ENCODE results near the gene DNAH10. TPM values are rescaled to one million over a fixed set of nuclear protein-coding genes. Genes with fewer than 3 reads are reported as not detected.

DNAH10 gene
- total RNA-seq, 6 experiments from 2014 or later, result 0.19 to 1.1 (median 0.64) TPM

DNA sequence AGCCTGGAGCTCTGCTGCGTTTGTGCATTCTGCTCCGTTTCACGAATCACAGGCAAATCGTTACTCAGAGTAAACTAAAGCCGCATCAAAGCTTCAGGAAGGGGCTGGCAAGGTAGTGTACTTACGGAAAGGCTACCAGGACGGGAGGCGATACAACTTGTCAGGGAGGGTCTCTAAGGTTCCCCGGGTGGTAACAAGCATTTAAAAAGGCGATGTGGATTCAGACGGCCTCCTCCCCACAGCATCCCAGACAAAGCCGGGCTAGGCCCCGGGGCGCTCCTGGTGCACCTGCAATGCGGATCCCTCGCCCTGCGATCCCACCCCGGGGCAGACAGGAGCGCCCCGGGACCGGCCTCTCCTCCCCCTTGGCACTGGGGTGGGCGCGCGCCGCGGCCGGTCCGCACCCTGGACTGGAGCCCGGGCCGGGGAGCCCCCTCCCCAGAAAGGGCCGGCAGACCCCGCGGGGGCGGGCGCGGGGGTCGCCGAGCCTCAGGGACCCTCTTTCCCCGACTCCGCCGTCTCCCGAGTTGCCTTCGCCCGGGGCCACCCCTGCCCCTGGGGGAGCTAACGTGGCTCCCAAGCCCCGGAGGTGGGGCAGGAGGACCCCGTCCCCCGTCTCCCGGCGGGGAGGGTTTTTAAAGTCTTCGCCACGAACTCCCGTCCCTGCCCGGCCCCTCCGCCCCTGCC is 209.8 kb downstream of the DNAH10 start:
- TF ChIP-seq, protein P1, sequence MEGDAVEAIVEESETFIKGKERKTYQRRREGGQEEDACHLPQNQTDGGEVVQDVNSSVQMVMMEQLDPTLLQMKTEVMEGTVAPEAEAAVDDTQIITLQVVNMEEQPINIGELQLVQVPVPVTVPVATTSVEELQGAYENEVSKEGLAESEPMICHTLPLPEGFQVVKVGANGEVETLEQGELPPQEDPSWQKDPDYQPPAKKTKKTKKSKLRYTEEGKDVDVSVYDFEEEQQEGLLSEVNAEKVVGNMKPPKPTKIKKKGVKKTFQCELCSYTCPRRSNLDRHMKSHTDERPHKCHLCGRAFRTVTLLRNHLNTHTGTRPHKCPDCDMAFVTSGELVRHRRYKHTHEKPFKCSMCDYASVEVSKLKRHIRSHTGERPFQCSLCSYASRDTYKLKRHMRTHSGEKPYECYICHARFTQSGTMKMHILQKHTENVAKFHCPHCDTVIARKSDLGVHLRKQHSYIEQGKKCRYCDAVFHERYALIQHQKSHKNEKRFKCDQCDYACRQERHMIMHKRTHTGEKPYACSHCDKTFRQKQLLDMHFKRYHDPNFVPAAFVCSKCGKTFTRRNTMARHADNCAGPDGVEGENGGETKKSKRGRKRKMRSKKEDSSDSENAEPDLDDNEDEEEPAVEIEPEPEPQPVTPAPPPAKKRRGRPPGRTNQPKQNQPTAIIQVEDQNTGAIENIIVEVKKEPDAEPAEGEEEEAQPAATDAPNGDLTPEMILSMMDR (IDR thresholded peaks at IDR 0.05), result no peak
- H3K4me3 Mint-ChIP-seq, result peak overlapping the region; percentile 99
- peak; percentile 38 for DNase-seq
- peaks cover 23% of the 10 kb centered on the region for H3K36me3 Mint-ChIP-seq (ENCODE audit: low read depth)
- no peaks in the 10 kb centered on the region for H3K27me3 Mint-ChIP-seq (ENCODE audit: insufficient read depth)
- no peaks in the 10 kb centered on the region for H3K9me3 Mint-ChIP-seq
- H3K4me1 Mint-ChIP-seq (ENCODE audit: low read depth), result peaks cover 63% of the 10 kb centered on the region
- peak overlapping the region; percentile 90 for H3K27ac Mint-ChIP-seq

DNA sequence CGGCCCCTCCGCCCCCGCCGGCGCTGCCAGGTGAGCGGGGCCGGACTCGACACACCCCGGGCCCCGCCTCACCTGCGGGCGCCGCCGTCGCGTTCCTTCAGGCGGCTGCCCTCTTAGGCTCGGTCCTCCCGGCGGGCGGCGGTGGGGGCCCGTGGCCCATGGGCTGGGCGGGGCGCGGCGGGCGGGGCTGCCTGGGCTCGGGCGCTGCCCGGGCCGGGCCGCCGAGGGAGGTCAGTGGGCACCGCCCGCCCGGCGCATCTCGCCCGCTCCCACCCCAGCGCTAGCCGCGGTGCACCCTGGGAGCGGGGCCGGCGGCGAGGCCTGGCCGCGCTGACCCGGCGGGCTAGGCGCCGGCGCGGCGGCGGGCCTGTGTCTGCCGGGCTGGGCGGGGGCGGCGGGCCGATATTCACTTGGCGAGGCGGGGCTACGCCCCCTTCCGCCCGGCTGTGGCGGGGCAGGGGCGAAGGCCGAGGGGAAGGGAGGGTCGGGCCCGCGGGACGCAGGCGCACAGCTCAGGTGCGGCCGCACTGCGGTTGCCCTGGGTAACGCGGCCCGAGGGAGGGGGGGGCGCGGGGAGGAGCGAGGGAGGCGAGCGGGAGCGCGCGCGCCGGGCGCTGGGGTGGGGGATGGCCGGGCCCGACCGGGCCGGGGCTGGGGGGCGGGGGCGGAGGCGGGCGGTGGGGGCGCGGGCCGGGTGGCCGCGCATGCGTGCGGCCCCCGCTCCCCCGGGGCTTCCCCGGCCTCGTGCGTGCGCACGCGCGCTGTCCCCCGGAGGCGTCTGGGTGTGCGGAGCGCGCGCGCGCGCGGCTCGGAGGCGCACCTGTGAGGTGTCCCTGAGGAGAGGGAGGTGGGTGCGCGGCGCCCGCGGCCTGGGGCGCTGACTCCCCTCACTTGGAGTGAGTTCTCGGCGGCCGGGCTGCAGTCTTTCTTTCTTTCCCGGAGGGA is 210.6 kb downstream of the DNAH10 start, which contains the start of the genes CCDC92 and ZNF664:
Gene CCDC92 (minus strand): TSS at position 375 of the 945 bp plus-strand sequence. CDS start 28,526 bp downstream, outside the sequence.
Gene ZNF664 (plus strand): TSS at position 759 of the 945 bp plus-strand sequence. CDS start 38,930 bp downstream, outside the sequence.
- TF ChIP-seq, protein P1 (IDR thresholded peaks at IDR 0.05), result peak; percentile 18; the same call in 1 of the 2 replicates
- Mint-ChIP-seq H3K36me3 (ENCODE audit: low read depth) (peaks cover 22% of the 10 kb centered on the region), H3K27me3 (ENCODE audit: insufficient read depth) (no peaks in the 10 kb centered on the region), H3K4me1 (ENCODE audit: low read depth) (peaks cover 55% of the 10 kb centered on the region), H3K4me3 (peak within 1 kb of the TSS; percentile 99), H3K27ac (peak within 1 kb of the TSS; percentile 90), H3K9me3 (no peaks in the 10 kb centered on the region)
- DNase-seq, result peak; percentile 84

DNA sequence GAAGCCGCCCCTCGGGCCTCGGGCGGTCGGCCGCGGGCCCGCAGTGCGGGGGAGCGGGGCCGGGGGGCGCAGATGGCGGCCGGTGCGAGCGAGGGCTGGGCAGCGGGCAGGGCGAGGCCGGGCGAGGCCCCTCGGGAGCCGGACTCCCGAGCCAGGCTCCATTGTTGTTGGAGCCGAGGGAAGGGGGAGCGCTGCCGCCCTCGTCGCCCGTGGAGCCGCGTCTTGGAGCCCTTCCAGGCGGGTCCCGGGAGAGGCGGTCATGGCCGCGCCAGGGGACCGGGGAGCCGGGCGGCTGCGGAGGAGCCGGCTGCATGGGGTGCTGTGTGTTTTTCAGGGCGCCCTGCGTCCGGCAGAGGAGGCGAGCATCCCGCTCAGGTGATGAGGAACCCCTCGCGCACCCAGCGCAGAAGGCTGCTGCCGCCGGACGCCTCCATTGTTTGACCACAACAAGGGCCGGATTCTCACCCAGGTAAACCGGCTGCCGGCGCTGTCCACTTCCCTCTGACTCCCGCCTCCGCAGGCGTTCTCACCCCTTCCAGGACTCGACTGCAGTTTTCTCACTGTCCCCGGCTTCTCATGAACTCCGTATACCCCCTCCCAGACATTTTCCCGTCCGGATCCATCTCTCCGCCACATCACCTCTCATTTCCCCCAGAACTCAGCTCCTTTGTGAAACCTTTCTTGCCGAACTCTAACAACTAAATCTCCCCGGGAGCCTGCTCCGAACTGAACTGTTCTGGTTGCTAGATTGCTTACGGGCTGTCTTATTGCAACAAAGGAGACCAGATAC is 211.6 kb downstream of the DNAH10 start:
- Mint-ChIP-seq H3K4me1 (ENCODE audit: low read depth) (peaks cover 45% of the 10 kb centered on the region), H3K9me3 (no peaks in the 10 kb centered on the region), H3K36me3 (ENCODE audit: low read depth) (peaks cover 20% of the 10 kb centered on the region), H3K4me3 (peak overlapping the region; percentile 93), H3K27ac (peak overlapping the region; percentile 72), H3K27me3 (ENCODE audit: insufficient read depth) (no peaks in the 10 kb centered on the region)
- no peak for DNase-seq
- TF ChIP-seq, protein P1 (IDR thresholded peaks at IDR 0.05), result no peak

DNA sequence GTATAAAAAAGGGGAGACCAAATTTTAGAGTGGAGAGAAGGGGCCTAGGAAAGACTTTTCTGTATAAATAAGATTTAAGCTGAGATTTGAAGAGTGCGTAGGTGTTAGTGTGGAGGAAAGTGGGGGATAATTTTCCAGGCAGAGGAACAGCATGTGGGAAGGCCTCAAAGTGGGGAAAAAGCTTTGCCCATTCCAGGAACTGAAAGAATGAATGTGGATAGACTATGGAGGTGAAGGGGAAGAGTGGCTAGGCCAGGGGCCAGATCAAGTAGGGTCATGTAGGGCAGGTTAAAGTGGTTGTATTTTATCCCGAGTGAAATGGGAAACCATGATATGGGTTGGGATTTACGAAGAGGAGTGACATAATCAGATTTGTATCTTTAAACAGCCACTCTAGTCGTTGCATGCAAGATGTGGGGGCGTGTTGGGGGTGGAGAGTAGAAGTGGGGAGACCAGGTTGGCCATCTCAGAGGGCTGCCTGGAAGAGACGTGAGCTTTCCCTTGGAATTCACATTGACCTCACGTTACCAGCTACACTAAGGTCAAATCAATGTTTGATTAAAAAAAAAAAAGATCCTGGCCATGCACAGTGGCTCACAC is 214.2 kb downstream of the DNAH10 start:
- no peaks in the 10 kb centered on the region for H3K9me3 Mint-ChIP-seq
- no peak for DNase-seq
- H3K27me3 Mint-ChIP-seq (ENCODE audit: insufficient read depth), result no peaks in the 10 kb centered on the region
- H3K27ac Mint-ChIP-seq, result no peak overlapping the region
- H3K36me3 Mint-ChIP-seq (ENCODE audit: low read depth), result peaks cover 16% of the 10 kb centered on the region
- H3K4me3 Mint-ChIP-seq, result no peak overlapping the region
- TF ChIP-seq, protein P1 (IDR thresholded peaks at IDR 0.05), result no peak
- peaks cover 19% of the 10 kb centered on the region for H3K4me1 Mint-ChIP-seq (ENCODE audit: low read depth)
